Activated gamma-delta T cell (primary cell): Measurements from ENCODE around the gene MID2.
"Not testable (repeated sequence)": the region's sequence is repeated elsewhere in the genome, so short reads cannot be mapped to it uniquely, and the experiment has no call there.

Experiments used
- DNase-seq: peaks from one replicate; lab custom pipeline; 2025; lab: John Stamatoyannopoulos, UW

Gene MID2

DNA sequence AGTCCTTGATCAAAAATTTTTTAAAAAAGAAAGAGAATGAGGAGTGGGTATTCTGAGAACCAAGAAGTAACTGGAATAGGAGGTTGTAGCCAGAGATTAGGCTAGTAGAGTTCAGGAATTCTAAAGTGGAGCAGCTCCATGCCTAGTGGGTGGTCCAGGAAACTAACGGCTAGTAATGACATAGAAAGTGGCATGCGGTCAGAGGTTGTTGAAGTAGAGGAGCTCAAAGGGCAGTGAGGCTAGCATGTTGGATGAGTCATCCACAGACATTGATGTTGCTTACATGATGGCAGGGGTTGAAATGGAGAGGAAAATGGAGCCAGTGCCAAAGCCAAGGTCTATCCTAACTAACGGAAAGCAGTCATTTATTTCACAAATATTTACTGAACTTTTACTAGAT lies 114.4 kb downstream of the MID2 start:
- DNase-seq, result no peak

GRCh38 chrX:107955337-107955736 lies 129.7 kb downstream of the MID2 start:
- DNase-seq, result not testable (repeated sequence)

DNA sequence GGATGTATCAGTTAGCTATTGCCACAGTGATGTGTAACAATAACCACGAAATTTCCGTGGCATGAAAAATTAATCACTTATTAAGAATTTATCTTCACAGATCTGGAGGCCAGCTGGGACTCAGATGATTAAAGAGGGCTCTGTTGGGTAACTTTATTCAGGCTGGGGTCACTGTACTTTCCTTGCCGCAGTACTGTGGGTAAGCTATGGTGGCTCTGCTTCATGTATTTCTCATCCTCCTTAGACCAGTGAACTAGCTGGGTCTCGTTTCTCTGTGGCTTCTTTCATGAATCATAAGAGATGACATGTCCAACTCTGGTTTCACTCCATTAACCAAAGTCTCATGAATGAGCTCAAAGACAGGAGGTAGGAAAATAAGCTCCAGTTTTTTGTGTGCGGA lies 143.0 kb downstream of the MID2 start:
- DNase-seq, result no peak

DNA sequence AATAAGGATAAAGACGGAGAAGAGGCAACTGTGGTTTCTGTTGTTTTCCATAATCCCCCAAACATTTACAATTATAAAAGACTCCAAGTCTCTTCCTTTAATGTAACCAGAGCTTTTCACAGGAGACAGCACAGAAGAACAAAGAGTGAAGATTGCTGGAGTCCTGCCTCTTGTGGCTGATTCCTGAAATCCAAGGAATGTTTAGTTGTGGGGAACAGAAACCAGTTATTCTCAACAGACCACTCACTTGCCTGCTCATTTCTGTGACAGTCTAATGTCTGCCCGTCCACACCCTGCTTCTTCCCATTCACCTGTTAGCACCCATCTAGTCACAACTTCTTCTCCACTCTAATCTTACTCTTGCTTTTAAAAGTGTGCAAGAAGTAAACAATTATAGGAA lies 144.4 kb downstream of the MID2 start:
- no peak for DNase-seq

DNA sequence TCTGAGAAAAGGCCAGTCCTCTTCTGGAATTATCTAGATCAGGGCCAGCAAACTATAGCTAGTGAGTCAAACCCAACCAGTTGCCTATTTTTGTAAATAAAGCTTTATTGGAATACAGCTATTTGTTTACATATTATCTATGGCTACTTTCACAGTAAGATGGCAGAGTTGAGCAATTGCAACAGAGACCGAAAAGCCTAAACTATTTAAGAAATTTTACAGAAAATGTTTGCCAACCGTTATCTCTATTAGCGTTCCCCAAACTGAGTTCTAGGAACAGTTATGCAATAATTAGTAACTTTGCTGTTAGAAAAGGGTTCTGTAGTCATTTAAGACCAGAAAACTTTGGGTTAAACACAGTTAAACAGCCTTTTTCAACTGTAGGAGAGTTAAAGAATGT lies 146.0 kb downstream of the MID2 start:
- DNase-seq, result no peak
